Natural killer cell (primary cell): ENCODE measurements around the gene NARF. TPM values are rescaled to one million over a fixed set of nuclear protein-coding genes. Genes with fewer than 3 reads are reported as not detected.
A peak's percentile ranks its signal among the peaks of the same experiment; 100 is the strongest.

ENCODE experiments used
- ATAC-seq, 3 donors: fragments of 150-1000 bp in 2 of 3; fragments of 200-7000 bp in 1 of 3; cut with Tn5 transposase; 1 replicate in 1 of 3; 2 replicates in 2 of 3; pipeline ENCODE4 v1.10.0; 2021; ENCODE audit warnings: mild to moderate bottlenecking in 2 of 3, moderate library complexity in 2 of 3
- DNase-seq, 2 donors: peaks; one replicate each; pipeline versions ENCODE4 v3.0.0 to v3.0.0-alpha.2; 2013 to 2021; ENCODE audit warnings: mixed read lengths in 1 of 2
- H3K27ac ChIP-seq: one replicate; pipeline ENCODE4 v1.5.1; 2013; ENCODE audit warnings: mild to moderate bottlenecking, low read length
- H3K27me3 ChIP-seq: one replicate; pipeline ENCODE4 v1.6.1; 2013; ENCODE audit warnings: low read length; ENCODE audit not compliant: control insufficient read depth, insufficient read depth
- H3K36me3 ChIP-seq: one replicate; pipeline ENCODE4 v1.6.1; 2013; ENCODE audit warnings: low read length; ENCODE audit not compliant: control insufficient read depth, insufficient read depth
- H3K4me1 ChIP-seq: one replicate; pipeline ENCODE4 v1.6.1; 2013; ENCODE audit warnings: low read length; ENCODE audit not compliant: control insufficient read depth, insufficient read depth
- H3K4me3 ChIP-seq: one replicate; pipeline ENCODE4 v1.5.1; 2013; ENCODE audit warnings: low read length
- H3K9me3 ChIP-seq: one replicate; pipeline ENCODE4 v1.6.1; 2013; ENCODE audit warnings: low read length; ENCODE audit not compliant: control insufficient read depth, insufficient read depth
- H3K27ac Mint-ChIP-seq, 2 donors: one replicate each; pipeline ENCODE4 v1.8.0; 2022; ENCODE audit warnings: mild to moderate bottlenecking in 2 of 2, mixed read lengths in 2 of 2, moderate library complexity in 1 of 2
- H3K27me3 Mint-ChIP-seq, 2 donors: one replicate each; pipeline ENCODE4 v1.8.0; 2022; ENCODE audit warnings: low read depth in 2 of 2, mixed read lengths in 2 of 2
- H3K36me3 Mint-ChIP-seq: one replicate; pipeline ENCODE4 v1.8.0; 2022; ENCODE audit warnings: mixed read lengths
- H3K4me1 Mint-ChIP-seq, 2 donors: one replicate each; pipeline ENCODE4 v1.8.0; 2022; ENCODE audit warnings: mixed read lengths in 2 of 2
- H3K4me3 Mint-ChIP-seq: one replicate; pipeline ENCODE4 v1.8.0; 2022; ENCODE audit warnings: mild to moderate bottlenecking, moderate library complexity, mixed read lengths
- H3K9me3 Mint-ChIP-seq, 2 donors: one replicate each; pipeline ENCODE4 v1.8.0; 2022; ENCODE audit warnings: mixed read lengths in 2 of 2
- CTCF ChIP-seq: fragments of 200-600 bp; IDR thresholded peaks from one replicate; pipeline ENCODE4 v1.8.0; 2022; ENCODE audit warnings: antibody characterized with exemption
- WGBS: methylation state at CpG from one replicate; pipeline ENCODE4 v1.1.7; 2013; ENCODE audit warnings: missing lambda C conversion rate; ENCODE audit not compliant: insufficient coverage; 5-methylcytosine and 5-hydroxymethylcytosine counted together
- intact Hi-C: fragments of 100-400 bp; cut with micrococcal nuclease; formaldehyde crosslinking; loops from one replicate; pipeline ENCODE4 v1.14.2; 2022
- total RNA-seq, 4 donors: library from RNA; stranded (reverse); fragments of 120-200 nt in 1 of 4; gene quantifications; one replicate each; pipeline versions ENCODE4 v1.2.3 to v1.2.4, GENCODE V29; 2013 to 2022

Gene NARF
- total RNA-seq, 3 donors from 2014 or later (not counting 1 experiment from before 2014, with no cell fraction given), result 130 to 203 (median 158) TPM

GRCh38 chr17:82449131-82449882, 9.2 kb upstream of the NARF start:
- Mint-ChIP-seq H3K4me3 (peak overlapping the region; percentile 97), H3K27ac (peak overlapping the region; percentile 96), H3K27me3 (no peaks in the 10 kb centered on the region), H3K36me3 (no peaks in the 10 kb centered on the region), H3K9me3 (no peaks in the 10 kb centered on the region), H3K4me1 (peaks cover 25 to 44% of the 10 kb centered on the region in 2 donors)
- Histone ChIP-seq H3K27ac (peak overlapping the region; percentile 91), H3K4me1 (peaks cover 57% of the 10 kb centered on the region), H3K9me3 (no peaks in the 10 kb centered on the region), H3K27me3 (no peaks in the 10 kb centered on the region), H3K36me3 (peaks cover 26% of the 10 kb centered on the region), H3K4me3 (peak overlapping the region; percentile 93)
- DNase-seq (peak; percentile 66 to 84), ATAC-seq (peak; percentile 53 to 61 (median 60))
- intact Hi-C loops, result no loop called here
- under 1% methylated on average over 30 of the region's 30 CpGs for WGBS
- TF ChIP-seq CTCF, result no peak

GRCh38 chr17:82449883-82450356, 8.6 kb upstream of the NARF start:
- peaks cover 20% of the 10 kb centered on the region for H3K36me3 ChIP-seq
- Mint-ChIP-seq H3K4me1 (peaks cover 25 to 44% of the 10 kb centered on the region in 2 donors), H3K27me3 (no peaks in the 10 kb centered on the region), H3K27ac (peak overlapping the region; percentile 96), H3K9me3 (no peaks in the 10 kb centered on the region), H3K4me3 (peak overlapping the region; percentile 97), H3K36me3 (no peaks in the 10 kb centered on the region)
- peak overlapping the region; percentile 93 for H3K4me3 ChIP-seq
- no peaks in the 10 kb centered on the region for H3K9me3 ChIP-seq
- ATAC-seq (peak in 1 of 3 donors; percentile 2), DNase-seq (no peak)
- H3K27ac ChIP-seq, result peak overlapping the region; percentile 91
- H3K4me1 ChIP-seq, result peaks cover 50% of the 10 kb centered on the region
- no peak for TF ChIP-seq CTCF
- WGBS, result 5% methylated on average over 18 of the region's 18 CpGs
- intact Hi-C loops, result loop anchor here (1.0 kb wide), 2 partner anchors 8 to 32 kb away; partner anchors contain the start of genes HEXD, NARF and OGFOD3
- H3K27me3 ChIP-seq, result no peaks in the 10 kb centered on the region

GRCh38 chr17:82450357-82451106, 8.0 kb upstream of the NARF start, which contains the start of gene CYBC1:
Gene CYBC1 (minus strand): TSS chr17:82450752. CDS start chr17:82449254, 1,498 bp downstream.
- H3K4me1 Mint-ChIP-seq, result peaks cover 25 to 43% of the 10 kb centered on the region in 2 donors
- H3K9me3 Mint-ChIP-seq, result no peaks in the 10 kb centered on the region
- TF ChIP-seq CTCF, result no peak
- H3K27me3 Mint-ChIP-seq, result no peaks in the 10 kb centered on the region
- H3K27ac Mint-ChIP-seq, result peak within 1 kb of the TSS; percentile 96
- intact Hi-C loops, result loop anchor here (1.0 kb wide), 2 partner anchors 8 to 32 kb away; partner anchors contain the start of genes HEXD, NARF and OGFOD3
- Histone ChIP-seq H3K9me3 (no peaks in the 10 kb centered on the region), H3K27me3 (no peaks in the 10 kb centered on the region), H3K4me1 (peaks cover 44% of the 10 kb centered on the region), H3K4me3 (peak within 1 kb of the TSS; percentile 93), H3K36me3 (peaks cover 15% of the 10 kb centered on the region), H3K27ac (peak within 1 kb of the TSS; percentile 95)
- H3K4me3 Mint-ChIP-seq, result peak within 1 kb of the TSS; percentile 97
- peak; percentile 94 to 96 for DNase-seq
- under 1% methylated on average over 91 of the region's 91 CpGs for WGBS
- peak; percentile 76 to 93 (median 80) for ATAC-seq
- no peaks in the 10 kb centered on the region for H3K36me3 Mint-ChIP-seq
